Kidney glomerular epithelial cell (primary cell): Measurements from ENCODE around the gene TP53BP1.

ENCODE experiments used
- DNase-seq: peaks from one replicate; lab custom pipeline; 2025; lab: John Stamatoyannopoulos, UW

Gene TP53BP1

DNA sequence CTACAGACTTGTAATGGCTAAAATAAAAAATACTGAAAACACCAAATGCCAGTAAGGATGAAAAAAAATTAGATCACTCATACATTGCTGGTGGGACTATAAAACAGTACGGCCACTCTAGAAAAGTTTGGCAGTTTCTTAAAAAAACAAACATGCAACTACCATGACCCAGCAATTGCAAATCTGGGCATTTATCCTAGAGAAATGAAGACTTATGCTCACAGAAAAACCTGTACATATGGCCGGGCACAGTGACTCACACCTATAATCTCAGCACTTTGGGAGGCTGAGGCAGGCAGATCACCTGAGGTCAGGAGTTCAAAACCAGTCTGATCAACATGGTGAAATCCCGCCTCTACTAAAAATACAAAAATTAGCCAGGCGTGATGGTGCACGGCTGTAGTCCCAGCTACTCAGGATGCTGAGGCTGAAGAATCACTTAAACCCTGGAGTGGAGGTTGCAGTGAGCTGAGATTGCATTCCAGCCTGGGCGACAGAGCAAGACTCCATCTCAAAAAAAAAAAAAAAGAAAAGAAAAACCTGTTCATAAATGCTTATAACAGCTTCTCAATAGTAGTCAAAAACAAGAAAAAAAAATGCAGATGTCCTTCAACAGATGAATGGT lies 5.6 kb downstream of the TP53BP1 start:
- no peak for DNase-seq

DNA sequence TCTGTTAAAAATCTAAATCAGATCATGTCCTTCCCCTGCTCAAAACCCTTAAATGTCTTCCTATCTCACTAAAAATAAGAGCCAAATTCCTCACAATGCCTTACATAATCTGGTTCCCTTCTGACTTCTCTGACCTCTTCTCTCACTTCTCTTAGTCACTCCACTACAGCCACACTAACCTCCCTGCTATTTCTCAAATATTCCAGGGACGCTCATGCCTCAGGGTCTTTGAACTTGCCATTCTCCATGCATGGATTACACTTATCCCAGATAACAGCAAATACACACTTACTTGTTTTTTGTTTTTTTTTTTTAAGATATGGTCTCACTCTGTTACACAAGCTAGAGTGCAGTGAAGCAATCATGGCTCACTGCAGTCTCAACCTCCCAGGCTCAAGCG lies 8.5 kb downstream of the TP53BP1 start:
- no peak for DNase-seq

DNA sequence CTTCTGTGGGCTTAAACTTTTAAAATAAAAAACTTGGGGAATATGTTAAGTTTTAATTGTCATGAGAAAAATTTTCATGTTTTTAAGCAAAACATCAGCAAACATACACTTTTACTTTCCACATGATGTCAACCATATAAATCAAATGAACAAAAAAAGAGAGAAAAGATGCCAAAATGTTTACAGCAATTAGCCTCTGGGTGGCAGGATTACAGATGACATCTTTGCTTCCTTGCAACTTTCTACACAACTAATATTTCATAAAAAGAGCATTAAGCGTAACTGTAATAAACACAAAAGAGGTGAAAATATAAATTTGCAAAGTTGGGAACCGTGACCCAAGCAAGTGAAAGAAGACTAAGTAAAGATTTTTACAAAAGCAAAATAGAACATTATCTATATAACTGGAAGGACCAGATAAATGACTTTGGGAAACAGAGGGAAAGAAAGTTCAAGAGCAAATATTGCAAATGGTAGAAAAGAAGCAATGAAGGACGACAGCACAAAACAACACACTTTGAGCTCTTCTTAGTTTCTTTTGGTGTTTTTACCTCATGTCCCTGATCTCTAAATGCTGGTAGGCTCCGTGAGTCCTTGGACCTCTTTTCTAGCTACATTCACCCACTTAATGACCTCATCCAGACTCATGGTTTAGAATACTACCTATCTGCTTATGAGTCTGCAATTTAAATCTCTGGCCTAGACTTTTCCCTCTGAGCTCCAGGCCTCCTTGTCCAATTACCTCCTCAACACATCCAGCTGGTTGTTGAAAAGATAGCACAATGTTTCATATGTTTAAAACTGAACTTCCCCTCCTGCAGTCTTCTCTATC lies 9.4 kb downstream of the TP53BP1 start:
- DNase-seq = peak; percentile 1

DNA sequence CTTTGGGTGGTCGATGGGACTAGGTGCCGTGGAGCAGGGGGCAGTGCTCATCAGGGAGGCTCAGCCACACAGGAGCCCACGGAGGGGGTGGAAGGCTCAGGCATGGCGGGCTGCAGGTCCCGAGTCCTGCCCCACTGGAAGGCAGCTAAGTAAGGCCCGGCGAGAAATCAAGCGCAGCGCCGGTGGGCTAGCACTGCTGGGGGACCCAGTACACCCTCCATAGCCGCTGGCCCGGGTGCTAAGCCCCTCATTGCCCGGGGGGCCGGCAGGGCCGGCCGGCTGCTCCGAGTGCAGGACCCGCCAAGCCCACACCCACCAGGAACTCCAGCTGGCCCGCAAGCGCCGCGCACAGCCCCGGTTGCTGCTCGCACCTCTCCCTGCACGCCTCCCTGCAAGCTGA lies 19.1 kb downstream of the TP53BP1 start:
- DNase-seq = no peak

DNA sequence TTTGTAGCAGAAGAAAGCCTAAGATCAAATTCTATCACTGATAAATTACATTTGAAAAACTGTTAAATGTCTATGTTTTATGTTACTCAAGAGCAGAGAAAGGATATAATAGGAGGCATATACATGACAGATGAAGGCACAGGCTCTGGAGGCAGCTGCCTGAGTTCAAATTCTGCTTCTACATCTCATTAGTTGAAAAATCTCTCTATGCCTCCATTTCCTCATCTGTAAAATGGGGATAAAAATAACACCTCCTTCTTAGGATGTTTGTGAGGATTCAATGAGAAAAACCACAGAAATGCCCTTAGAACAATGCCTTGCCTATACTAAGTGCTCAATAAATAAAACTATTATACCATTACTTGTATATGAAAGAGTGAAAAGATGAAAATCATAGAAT lies 21.0 kb downstream of the TP53BP1 start:
- DNase-seq = no peak

DNA sequence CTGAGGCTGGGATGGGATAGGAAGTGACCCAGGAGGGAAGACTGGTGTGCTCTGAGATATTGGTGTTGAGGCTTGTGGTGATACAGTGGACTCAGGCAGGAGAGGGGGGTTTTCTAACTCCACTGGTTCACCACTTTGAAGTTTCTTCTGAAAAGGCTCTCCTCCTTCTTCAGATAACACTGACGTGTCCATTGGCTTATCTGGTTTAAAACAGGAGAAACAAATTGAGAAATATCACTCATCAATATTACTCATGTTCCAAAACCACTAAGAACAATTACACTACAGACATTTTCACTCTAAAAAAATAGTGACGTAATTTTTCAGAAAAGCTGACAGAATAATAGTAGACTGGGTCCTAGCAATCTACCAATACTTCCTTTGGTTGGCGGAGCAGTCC lies 23.1 kb downstream of the TP53BP1 start:
- peak; percentile 3 for DNase-seq

DNA sequence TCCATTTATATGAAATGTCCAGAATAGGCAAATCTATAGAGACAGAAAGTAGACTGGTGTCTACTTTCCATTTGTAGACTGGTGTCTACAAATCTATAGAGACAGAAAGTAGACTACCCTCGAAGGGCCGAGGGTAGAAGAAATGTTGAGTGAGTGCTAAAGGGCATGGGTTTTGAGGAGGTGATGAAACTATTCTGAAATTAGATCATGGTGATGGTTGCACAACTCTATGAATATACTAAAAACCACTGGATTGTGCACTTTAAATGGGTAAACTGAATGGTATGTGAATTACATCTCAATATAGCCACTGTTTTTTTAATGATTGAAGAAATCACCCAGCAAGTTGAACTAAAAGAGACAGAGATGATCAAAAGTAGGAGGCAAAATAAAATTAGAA lies 27.9 kb downstream of the TP53BP1 start:
- peak; percentile 8 for DNase-seq

DNA sequence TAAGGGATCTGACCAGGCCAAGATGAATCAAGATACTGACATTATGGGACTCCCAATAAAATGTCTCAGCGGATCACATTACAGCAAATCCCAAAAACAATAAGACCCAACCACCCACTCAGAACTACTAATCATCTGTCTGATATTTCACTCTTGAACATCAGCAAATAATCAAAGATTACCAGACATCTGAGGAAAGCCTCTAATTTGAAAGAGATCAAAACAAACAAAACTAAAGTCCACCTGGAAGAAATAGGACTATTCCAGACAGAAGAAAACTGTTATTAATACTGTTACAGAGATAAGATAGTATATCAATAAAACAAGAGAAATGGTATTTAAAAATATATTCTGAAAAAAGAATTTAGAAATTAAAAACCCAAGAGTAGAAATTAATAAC lies 29.0 kb downstream of the TP53BP1 start:
- DNase-seq = no peak

DNA sequence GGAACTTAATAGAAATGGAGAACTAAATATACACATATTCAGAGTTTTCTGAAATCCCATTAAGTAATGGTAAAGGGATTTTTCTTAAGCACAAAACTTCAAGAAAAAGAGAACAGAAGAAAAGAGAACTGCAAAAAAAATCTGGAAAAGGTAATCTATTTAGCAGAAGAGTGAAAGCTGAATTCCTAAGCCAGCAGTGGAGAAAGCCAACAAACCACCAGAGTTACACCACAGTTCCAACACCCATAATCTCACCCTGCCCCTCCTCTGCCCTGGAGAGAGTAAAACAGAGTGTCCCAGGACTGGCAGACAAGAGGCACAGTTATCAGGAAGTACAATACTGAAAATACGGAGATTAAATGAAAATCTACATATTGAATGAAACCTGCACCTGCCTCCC lies 29.4 kb downstream of the TP53BP1 start:
- no peak for DNase-seq

DNA sequence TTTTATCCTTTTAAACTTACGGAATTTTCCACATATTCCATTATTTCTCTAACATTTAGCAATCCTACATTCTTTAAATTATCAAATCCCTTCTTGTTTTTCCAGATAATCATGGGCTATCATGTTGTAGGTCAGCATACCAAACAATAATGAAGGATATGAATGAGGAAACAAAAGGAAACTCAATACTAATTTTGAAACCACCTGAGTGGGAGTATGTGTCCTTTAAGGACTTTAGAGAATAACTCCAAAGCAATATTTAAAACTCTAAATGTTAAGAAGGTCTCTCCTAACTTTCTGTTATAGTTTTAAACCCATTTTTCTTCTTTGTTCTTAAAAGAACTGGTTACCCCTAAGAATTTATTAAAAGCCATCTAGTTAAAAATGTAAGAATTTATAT lies 43.0 kb downstream of the TP53BP1 start:
- no peak for DNase-seq

DNA sequence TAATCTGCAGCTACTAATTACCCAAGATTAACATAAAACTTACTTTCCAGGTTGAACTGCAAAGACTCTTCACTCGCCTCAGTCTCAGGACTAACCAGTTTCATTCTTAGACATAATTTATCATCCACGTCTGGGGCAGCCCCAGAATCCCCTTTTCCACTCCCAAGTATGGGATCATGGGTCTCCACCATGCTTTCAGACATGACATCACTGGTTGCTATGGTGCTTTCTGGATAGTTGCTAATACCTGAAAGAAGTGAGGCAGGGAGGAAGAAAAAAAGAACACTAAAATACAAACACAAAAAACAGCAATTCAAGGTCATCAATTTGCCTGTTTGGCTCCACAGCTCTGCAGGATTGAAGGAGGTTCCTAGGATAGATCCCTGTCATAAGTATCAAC lies 46.6 kb downstream of the TP53BP1 start:
- no peak for DNase-seq

DNA sequence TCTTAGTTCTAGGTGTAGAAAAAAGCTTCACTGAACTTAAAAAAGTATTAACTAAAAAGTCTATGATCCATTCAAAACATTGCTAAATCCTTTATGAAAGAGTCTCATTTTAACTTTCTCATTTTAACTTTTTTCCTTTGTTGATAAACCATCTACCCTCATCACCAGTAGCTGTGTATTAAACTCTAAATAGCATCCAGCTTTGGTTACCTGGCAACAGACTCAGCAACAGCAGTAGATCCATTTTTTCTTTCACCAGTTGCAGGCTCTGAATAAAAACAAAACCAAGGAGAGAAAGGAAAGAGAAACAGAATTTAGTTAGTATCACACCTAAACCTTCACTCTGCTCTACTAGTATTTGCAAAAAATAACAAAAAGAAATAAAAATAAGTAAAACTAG lies 51.6 kb downstream of the TP53BP1 start:
- DNase-seq = peak; percentile 55

DNA sequence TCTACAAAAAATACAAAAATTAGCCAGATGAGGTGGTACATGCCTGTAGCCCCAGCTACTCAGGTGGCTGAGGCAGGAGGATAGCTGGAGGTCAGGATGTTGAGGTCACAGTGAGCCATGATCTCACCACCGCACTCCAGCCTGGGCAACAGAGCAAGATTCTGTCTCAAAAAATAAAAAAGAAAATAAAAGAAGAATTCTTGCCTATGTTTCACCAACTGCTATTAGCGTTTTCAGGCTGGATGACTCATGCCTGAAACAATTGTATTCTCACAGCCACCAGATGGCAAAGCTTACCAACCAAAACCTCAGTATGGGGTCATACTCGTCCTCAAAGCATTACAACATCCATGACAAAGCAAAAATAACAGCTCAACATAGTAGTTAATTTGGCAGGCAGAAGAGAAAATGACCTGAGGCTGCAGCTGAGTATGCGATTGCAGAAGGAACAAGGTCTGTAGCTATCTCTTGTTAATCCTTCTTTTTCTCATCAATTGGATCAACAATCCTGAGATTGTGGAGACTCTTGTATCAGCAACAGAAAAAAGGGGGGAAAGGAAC lies 52.2 kb downstream of the TP53BP1 start:
- DNase-seq = peak; percentile 95

DNA sequence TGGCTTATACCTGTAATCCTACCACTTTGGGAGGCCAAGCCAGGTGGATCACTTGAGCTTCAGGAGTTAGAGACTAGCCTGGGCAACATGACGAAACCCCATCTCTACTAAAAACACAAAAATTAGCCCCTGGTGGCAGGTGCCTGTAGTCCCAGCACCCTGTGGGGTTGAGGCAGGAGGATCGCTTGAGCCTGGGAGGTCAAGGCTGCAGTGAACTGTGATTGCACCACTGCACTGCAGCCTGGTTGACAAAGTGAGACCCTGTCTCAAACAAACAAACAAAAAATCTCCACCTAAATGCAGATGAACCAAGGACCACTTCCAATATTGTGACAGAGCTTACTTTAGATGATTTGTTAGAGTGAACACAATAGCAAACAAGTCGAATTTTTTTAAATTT lies 53.7 kb downstream of the TP53BP1 start:
- DNase-seq = no peak

DNA sequence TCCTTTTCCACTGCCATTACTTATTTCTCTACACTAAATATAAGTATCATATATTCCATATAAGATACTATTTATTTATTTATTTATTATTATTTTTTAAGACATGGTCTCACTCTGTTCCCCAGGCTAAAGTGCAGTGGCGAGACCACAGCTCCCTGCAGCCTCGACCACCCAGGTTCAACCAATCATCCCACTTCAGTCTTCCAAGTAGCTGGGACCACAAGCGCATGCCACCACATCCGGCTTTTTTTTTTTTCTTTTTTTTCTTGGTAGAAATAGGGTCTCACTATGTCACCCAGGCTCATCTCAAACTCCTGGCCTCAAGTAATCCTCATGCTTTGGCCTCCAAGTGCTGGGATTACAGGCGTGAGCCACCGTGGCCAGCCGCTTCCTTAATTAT lies 56.6 kb downstream of the TP53BP1 start:
- no peak for DNase-seq

DNA sequence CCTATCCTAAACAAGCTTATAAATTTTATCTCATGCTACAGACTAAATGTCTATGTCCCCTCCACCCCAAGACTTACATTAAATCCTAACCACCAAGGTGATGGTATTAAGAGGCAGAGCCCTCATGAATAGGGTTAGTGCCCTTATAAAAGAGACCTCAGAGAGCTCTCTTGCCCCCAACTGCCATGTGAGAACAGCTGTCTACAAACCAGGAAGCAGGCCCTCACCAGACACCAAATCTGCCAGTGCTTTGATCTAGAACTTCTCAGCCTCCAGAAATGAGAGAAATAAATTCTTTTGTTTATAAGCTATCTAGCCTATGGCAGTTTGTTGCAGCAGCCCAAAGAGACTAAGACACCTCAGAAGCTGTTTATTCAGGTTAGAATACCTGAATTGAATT lies 58.5 kb downstream of the TP53BP1 start:
- DNase-seq = no peak

DNA sequence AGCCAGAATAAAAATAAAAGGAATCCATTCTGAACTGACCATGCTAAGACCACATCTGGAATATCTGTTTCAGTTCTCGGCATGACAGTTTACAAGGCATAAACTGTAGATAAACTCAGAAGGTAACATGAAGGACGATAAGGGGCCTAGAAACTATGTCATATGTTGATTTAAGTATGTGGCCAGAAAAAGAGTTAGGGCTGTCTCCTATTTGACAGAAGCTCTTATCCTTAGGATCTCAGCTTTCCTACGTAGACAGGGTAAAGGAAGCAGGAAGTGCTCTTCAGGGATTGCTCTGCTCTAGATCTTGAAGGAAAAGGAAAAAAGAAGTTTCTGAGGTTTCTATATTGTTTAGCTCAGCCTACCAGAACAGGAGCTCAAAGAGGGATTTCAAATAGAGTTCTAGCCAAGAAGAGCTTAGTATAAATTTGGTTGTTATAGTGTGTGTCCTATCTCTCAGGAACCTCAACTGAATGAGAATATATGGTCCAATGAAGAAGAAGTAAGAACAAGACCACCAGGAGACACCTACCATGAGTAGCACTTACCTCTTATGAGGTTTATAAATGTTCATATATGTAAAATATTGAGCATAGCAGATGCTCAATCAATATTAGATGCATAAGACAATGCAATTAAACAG lies 59.2 kb downstream of the TP53BP1 start:
- DNase-seq = no peak

DNA sequence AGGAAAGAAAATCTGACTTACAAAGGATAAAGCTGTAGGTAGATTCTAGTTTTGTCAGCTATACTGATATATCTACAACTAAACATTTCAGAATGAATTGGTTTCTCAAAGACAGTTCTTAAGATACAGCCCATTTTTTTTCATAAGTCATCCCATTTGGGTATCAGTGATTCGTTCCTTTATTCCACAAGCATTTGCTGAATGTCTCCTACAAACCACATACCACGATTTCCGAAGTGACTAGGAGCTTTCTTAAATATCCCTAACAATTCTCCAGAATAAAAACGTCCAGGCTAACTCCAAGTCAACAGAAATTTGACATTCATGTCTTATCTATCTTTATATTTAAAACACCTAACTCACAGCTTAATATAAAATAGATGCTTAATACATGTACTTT lies 59.8 kb downstream of the TP53BP1 start:
- DNase-seq = no peak

DNA sequence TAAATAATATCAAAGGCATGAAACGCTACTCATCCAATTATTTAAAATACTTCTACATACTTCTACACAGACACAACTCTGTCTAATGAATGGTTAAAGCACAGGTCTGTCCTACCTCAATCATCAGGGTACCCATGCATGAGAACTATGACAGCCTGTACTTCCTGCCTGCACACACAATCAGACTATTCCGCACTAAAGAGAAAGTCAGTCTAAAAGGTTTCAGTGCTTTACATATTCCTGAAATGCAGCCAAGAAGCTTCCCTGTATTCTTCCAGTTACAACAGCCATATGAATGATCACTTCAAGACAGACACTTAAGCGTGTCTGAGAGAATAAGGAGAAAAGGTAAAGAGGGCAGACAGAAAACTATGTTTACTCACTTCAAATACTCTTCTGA lies 63.3 kb downstream of the TP53BP1 start:
- no peak for DNase-seq

DNA sequence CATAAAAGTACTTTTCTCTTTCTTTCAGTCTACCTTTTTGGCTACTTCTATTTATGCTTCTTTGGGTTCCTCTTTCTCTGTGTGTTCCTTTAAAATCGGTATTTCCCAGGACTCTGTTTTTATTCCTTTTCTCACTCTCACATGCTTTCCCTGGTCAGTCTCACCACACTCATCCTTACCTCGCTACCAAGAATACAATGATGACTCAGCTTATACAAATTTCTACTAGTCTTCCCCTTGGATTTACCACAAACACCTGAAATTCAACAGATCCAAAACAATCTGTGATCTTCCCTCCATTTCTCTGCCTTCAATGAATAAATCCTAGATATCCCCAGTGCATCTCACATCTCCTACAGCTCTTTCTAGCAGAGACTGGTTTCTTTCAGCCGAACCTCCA lies 69.2 kb downstream of the TP53BP1 start:
- no peak for DNase-seq

DNA sequence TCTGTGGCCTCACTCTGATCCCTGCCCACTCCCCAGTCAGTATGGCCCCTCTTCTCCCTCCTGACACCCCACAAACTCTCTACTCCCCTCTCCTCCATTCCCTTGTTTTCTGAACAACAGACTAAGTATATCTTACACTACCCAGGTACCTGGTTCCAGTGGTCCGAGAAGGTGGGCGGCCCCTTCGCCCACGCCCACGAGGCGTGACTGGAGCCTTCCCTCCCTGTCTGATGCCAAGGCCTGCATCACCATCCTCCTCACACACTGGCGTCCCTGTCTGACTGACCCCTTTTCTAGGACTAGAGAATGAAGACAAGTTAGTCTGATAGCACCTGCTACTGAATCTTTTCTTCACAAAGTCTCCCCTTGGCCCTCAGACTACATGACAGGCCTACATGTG lies 72.1 kb downstream of the TP53BP1 start:
- no peak for DNase-seq

DNA sequence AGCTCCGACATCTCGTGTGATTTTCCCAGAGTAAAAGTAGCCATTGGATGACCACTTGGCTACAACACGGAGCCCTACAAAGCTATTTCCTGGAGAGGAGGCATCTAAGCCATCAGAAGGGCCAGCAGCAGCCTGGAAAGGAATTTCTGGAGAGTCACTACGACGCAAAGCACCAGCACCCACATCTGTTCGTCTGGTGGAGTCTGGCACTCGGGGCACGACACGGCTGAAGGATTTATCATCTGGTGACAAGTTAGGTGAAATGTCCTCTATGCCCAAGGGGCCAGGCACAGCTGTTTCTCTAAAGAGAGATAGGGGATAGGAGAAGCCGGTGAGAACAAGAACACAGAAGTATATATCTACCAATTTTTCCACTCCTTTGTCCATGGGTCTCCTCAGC lies 72.5 kb downstream of the TP53BP1 start:
- DNase-seq = no peak

DNA sequence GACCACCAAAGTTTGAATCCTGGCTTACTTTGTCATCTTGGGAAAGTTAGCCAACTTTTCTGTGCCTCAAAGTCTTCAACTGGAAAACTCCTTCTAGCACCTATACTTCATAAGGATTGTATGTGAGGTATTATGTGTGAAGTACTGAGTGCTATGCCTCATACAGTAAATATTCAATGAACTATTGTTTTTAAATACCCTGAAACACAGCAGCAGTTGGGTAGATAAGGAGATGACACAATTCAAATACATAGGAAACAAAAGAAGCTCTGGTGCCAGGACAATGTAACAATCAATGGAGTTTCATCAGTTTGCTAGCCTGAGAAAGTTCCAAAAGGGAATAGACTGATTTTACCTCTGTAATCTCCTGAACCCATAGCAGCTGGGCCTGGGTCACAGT lies 78.8 kb downstream of the TP53BP1 start:
- DNase-seq = no peak
